ENCODE data around the gene PCDHB3.
"Not testable (repeated sequence)": the region's sequence is repeated elsewhere in the genome, so short reads cannot be mapped to it uniquely, and the experiment has no call there.

PCDHB3 gene

DNA sequence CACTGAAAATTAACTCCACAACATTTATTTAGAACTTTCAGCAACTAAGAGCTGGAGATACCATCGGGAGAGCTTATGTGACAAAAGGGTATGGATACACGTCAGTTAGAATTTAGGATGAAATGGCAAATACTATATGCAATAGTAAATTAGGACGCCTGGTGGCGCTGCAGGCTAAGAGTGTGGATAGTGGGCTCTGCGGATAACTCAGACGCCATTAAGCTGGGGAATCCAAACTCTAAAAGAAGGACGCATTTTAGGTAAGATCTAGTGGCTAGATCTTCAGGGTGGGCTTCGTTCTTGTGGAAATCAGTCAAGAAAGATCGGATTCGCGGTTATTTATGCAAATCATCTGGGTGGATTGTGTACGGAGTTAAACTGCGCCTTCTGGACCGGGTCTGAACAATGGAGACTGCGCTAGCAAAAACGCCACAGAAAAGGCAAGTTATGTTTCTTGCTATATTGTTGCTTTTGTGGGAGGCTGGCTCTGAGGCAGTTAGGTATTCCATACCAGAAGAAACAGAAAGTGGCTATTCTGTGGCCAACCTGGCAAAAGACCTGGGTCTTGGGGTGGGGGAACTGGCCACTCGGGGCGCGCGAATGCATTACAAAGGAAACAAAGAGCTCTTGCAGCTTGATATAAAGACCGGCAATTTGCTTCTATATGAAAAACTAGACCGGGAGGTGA, 34.9 kb downstream of the PCDHB3 start, which contains the start of gene PCDHB5:
Gene PCDHB5, plus strand, starts transcription at position 177 of the 688 bp plus-strand sequence. Its CDS starts 229 bp downstream, at position 406.
- H3K4me3 ChIP-seq = peak within 1 kb of the TSS; percentile 34 to 45
- H3K36me3 ChIP-seq = peaks cover 0 to 10% (median 1%) of the 10 kb centered on the region in 3 donors
- H3K27me3 ChIP-seq = no peaks in the 10 kb centered on the region
- peaks cover 5 to 78% (median 64%) of the 10 kb centered on the region in 3 donors for H3K9me3 ChIP-seq
- intact Hi-C loops (cut with DNase I; ENCODE audit: low total_unique reads) = no loop called here
- TF ChIP-seq, protein P1, sequence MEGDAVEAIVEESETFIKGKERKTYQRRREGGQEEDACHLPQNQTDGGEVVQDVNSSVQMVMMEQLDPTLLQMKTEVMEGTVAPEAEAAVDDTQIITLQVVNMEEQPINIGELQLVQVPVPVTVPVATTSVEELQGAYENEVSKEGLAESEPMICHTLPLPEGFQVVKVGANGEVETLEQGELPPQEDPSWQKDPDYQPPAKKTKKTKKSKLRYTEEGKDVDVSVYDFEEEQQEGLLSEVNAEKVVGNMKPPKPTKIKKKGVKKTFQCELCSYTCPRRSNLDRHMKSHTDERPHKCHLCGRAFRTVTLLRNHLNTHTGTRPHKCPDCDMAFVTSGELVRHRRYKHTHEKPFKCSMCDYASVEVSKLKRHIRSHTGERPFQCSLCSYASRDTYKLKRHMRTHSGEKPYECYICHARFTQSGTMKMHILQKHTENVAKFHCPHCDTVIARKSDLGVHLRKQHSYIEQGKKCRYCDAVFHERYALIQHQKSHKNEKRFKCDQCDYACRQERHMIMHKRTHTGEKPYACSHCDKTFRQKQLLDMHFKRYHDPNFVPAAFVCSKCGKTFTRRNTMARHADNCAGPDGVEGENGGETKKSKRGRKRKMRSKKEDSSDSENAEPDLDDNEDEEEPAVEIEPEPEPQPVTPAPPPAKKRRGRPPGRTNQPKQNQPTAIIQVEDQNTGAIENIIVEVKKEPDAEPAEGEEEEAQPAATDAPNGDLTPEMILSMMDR (IDR thresholded peaks at IDR 0.05) = peak in 1 of 2 experiments; percentile 20
- H3K4me1 ChIP-seq = no peaks in the 10 kb centered on the region
- no peak within 1 kb of the TSS for H3K27ac ChIP-seq
- DNase-seq = no peak

DNA sequence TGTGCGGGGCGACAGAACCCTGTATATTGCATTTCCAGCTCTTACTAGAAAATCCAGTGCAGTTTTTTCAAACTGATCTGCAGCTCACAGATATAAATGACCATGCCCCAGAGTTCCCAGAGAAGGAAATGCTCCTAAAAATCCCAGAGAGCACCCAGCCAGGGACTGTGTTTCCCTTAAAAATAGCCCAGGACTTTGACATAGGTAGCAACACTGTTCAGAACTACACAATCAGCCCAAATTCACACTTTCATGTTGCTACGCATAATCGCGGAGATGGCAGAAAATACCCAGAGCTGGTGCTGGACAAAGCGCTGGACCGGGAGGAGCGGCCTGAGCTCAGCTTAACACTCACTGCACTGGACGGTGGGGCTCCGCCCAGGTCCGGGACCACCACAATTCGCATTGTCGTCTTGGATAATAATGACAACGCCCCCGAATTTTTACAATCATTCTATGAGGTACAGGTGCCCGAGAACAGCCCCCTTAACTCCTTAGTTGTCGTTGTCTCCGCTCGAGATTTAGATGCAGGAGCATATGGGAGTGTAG, 35.5 kb downstream of the PCDHB3 start:
- intact Hi-C loops (cut with DNase I; ENCODE audit: low total_unique reads) = no loop called here
- Histone ChIP-seq H3K27me3 (no peaks in the 10 kb centered on the region), H3K4me1 (no peaks in the 10 kb centered on the region), H3K27ac (no peak overlapping the region), H3K36me3 (peaks cover 0 to 10% (median 7%) of the 10 kb centered on the region in 3 donors), H3K4me3 (peak overlapping the region; percentile 34 to 45), H3K9me3 (peaks cover 5 to 75% (median 64%) of the 10 kb centered on the region in 3 donors)
- no peak for DNase-seq
- TF ChIP-seq, protein P1 (IDR thresholded peaks at IDR 0.05) = no peak

DNA sequence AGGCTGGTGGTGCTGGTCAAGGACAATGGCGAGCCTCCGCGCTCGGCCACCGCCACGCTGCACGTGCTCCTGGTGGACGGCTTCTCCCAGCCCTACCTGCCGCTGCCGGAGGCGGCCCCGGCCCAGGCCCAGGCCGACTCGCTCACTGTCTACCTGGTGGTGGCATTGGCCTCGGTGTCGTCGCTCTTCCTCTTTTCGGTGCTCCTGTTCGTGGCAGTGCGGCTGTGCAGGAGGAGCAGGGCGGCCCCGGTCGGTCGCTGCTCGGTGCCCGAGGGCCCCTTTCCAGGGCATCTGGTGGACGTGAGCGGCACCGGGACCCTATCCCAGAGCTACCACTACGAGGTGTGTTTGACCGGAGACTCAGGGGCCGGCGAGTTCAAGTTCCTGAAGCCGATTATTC, 37.1 kb downstream of the PCDHB3 start:
- intact Hi-C loops (cut with DNase I; ENCODE audit: low total_unique reads) = not testable (repeated sequence)

DNA sequence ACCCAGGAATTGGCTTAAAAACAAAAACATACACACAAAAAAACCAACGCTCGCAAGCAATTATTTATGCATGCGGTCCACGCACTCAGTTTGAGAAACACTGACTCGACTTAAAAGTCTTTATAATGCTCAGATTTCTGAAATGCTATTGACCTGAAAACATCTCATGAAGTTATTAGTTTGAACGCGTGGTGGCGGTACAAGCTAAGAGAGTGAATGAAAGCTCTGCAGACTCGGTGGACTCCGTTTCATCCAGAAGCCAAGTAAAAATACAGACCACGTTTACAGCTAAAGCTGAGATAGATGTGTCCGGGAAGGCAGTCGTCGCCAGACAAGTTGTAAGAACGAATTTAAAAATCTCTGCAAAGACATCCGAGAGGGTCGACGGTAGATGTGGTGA, 49.5 kb downstream of the PCDHB3 start, which contains the start of gene PCDHB6:
Gene PCDHB6, plus strand, starts transcription at position 246 of the 400 bp plus-strand sequence. CDS start 201 bp downstream, outside the sequence.
- TF ChIP-seq, protein P1 (IDR thresholded peaks at IDR 0.05) = peak; percentile 10 to 15
- no peaks in the 10 kb centered on the region for H3K27me3 ChIP-seq
- intact Hi-C loops (cut with DNase I; ENCODE audit: low total_unique reads) = no loop called here
- H3K36me3 ChIP-seq = no peaks in the 10 kb centered on the region
- peaks cover 2 to 73% (median 53%) of the 10 kb centered on the region in 3 donors for H3K9me3 ChIP-seq
- H3K4me3 ChIP-seq = peak within 1 kb of the TSS; percentile 1 to 26
- H3K4me1 ChIP-seq = no peaks in the 10 kb centered on the region
- DNase-seq = no peak
- H3K27ac ChIP-seq = no peak within 1 kb of the TSS

More for the DNA sequence above, 37.1 kb downstream of the PCDHB3 start:
- H3K4me1 ChIP-seq, DNase-seq, H3K27ac ChIP-seq, H3K36me3 ChIP-seq, H3K27me3 ChIP-seq, H3K4me3 ChIP-seq: not testable (repeated sequence)
- peaks cover 5 to 77% (median 64%) of the 10 kb centered on the region in 3 donors for H3K9me3 ChIP-seq

DNA sequence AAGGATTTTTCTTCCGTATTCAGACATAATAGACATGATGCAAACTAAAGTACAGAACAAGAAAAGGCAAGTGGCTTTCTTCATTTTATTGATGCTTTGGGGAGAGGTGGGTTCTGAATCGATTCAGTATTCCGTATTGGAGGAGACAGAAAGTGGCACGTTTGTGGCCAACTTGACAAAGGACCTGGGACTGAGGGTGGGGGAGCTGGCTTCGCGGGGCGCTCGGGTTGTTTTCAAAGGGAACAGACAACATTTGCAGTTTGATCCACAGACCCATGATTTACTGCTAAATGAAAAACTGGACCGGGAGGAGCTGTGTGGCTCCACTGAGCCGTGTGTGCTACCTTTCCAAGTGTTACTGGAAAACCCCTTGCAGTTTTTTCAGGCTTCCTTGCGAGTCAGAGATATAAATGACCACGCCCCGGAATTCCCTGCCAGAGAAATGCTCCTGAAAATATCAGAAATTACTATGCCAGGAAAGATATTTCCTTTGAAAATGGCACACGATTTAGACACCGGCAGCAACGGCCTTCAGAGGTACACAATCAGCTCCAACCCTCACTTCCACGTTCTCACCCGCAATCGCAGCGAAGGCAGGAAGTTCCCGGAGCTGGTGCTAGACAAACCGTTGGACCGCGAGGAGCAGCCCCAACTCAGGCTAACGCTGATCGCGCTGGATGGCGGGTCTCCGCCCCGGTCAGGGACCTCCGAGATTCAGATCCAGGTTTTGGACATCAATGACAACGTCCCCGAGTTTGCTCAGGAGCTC, 50.1 kb downstream of the PCDHB3 start:
- Histone ChIP-seq H3K4me3 (peak overlapping the region; percentile 1 to 26), H3K9me3 (peaks cover 6 to 77% (median 58%) of the 10 kb centered on the region in 3 donors), H3K27me3 (no peaks in the 10 kb centered on the region), H3K36me3 (no peaks in the 10 kb centered on the region), H3K4me1 (no peaks in the 10 kb centered on the region), H3K27ac (no peak overlapping the region)
- no peak for DNase-seq
- TF ChIP-seq, protein P1 (IDR thresholded peaks at IDR 0.05) = no peak
- intact Hi-C loops (cut with DNase I; ENCODE audit: low total_unique reads) = no loop called here

Measured in tibial artery (tissue), 4 donors.